Keratinocyte (primary cell): ENCODE results near the gene TPSAB1. TPM values are rescaled to one million over a fixed set of nuclear protein-coding genes. Genes with fewer than 3 reads are reported as not detected.

ENCODE experiments used
- DNase-seq: peaks from one replicate; pipeline ENCODE4 v3.0.0-alpha.2; 2011; ENCODE audit warnings: low read depth, missing footprints, low spot score
- FAIRE-seq: peaks from 2 replicates; lab custom pipeline; 2011; peaks lifted over from hg19 to GRCh38; lab: Jason Lieb, UNC
- H2AFZ ChIP-seq: 2 replicates; pipeline ENCODE4 v1.6.0; 2012; ENCODE audit warnings: low read length, control low read depth, inconsistent platforms; ENCODE audit not compliant: control insufficient read depth
- H3K27ac ChIP-seq: 2 replicates; pipeline ENCODE4 v1.5.1; 2011; ENCODE audit warnings: low read length; ENCODE audit not compliant: control insufficient read depth, insufficient read depth
- H3K27me3 ChIP-seq: 3 replicates; pipeline ENCODE4 v1.6.0; 2011; ENCODE audit warnings: low read length; ENCODE audit not compliant: control insufficient read depth, insufficient read depth; ENCODE audit errors: extremely low read depth
- H3K36me3 ChIP-seq, 2 experiments: 2 replicates in 1 of 2; 3 replicates in 1 of 2; pipeline ENCODE4 v1.5.1; 2011; ENCODE audit warnings: low read length in 2 of 2, mild to moderate bottlenecking in 1 of 2; ENCODE audit not compliant: control insufficient read depth in 2 of 2, insufficient read depth in 2 of 2; ENCODE audit errors: extremely low read depth in 1 of 2
- H3K4me1 ChIP-seq: 3 replicates; pipeline ENCODE4 v1.5.1; 2011; ENCODE audit warnings: low read length; ENCODE audit not compliant: control insufficient read depth, insufficient read depth; ENCODE audit errors: extremely low read depth
- H3K4me2 ChIP-seq: 3 replicates; pipeline ENCODE4 v1.6.0; 2011; ENCODE audit warnings: low read depth, low read length; ENCODE audit not compliant: control insufficient read depth, insufficient read depth; ENCODE audit errors: extremely low read depth
- H3K4me3 ChIP-seq, 3 experiments: fragments of 200-600 bp in 1 of 3; sonication (generic) in 1 of 3; 2 replicates in 2 of 3; 3 replicates in 1 of 3; pipeline ENCODE4 v1.5.1; 2011 to 2016; ENCODE audit warnings: low read length in 3 of 3, mild to moderate bottlenecking in 3 of 3, control low read depth in 2 of 3, inconsistent platforms in 1 of 3, low read depth in 1 of 3, mixed read lengths in 1 of 3, mixed run types in 1 of 3, moderate library complexity in 1 of 3; ENCODE audit not compliant: control insufficient read depth in 2 of 3, insufficient read depth in 2 of 3; ENCODE audit errors: extremely low read depth in 1 of 3
- H3K79me2 ChIP-seq: 2 replicates; pipeline ENCODE4 v1.6.0; 2012; ENCODE audit warnings: low read length; ENCODE audit not compliant: control insufficient read depth, insufficient read depth
- H3K9ac ChIP-seq: 3 replicates; pipeline ENCODE4 v1.6.0; 2011; ENCODE audit warnings: low read length; ENCODE audit not compliant: control insufficient read depth, insufficient read depth; ENCODE audit errors: extremely low read depth
- H3K9me1 ChIP-seq: 3 replicates; pipeline ENCODE4 v1.6.0; 2011; ENCODE audit warnings: low read length; ENCODE audit not compliant: control insufficient read depth, insufficient read depth; ENCODE audit errors: extremely low read depth
- H3K9me3 ChIP-seq: 2 replicates; pipeline ENCODE4 v1.5.1; 2012; ENCODE audit warnings: low read depth, low read length; ENCODE audit not compliant: control insufficient read depth
- H4K20me1 ChIP-seq: 3 replicates; pipeline ENCODE4 v1.6.0; 2011; ENCODE audit warnings: low read length; ENCODE audit not compliant: control insufficient read depth, insufficient read depth; ENCODE audit errors: extremely low read depth
- CTCF ChIP-seq, 3 experiments: IDR thresholded peaks in 1 of 3; conservative IDR thresholded peaks in 1 of 3; optimal IDR thresholded peaks in 1 of 3; 2 replicates in 2 of 3; 3 replicates in 1 of 3; pipeline versions ENCODE3 to v1.5.1; 2011; ENCODE audit warnings: low read length in 3 of 3, mild to moderate bottlenecking in 3 of 3, moderate library complexity in 2 of 3, control low read depth in 1 of 3, inconsistent platforms in 1 of 3; ENCODE audit not compliant: insufficient read depth in 2 of 3; ENCODE audit errors: extremely low read depth in 1 of 3
- EZH2 ChIP-seq: IDR thresholded peaks from one replicate; pipeline ENCODE4 v1.6.1; 2012; ENCODE audit warnings: inconsistent platforms, mild to moderate bottlenecking, low read length, moderate library complexity
- dilution Hi-C: fragments of 300-500 bp; cut with MboI; formaldehyde crosslinking; loops from one replicate; pipeline ENCODE4 v1.7.0; 2020; ENCODE audit warnings: low sequenced_read_pairs; ENCODE audit not compliant: extremely low pct_ligation_motif_present
- polyA plus RNA-seq, 5 experiments: library from polyadenylated mRNA; depleted of rRNA in 3 of 5; stranded (reverse) in 3 of 5; stranded (forward) in 1 of 5; unstranded in 1 of 5; fragments of >200 nt; gene quantifications; 1 replicate in 1 of 5; 2 replicates in 3 of 5; 3 replicates in 1 of 5; pipeline versions ENCODE4 v1.2.1 to v1.2.3, GENCODE V29; 2011 to 2012; ENCODE audit warnings: missing spikeins in 2 of 5, low read depth in 1 of 5, low replicate concordance in 1 of 5

TPSAB1 gene
- polyA plus RNA-seq, 1 donor (not counting 4 experiments of a cell fraction or from before 2014, with no cell fraction given): not detected

GRCh38 chr16:1288813-1289476 is 48.4 kb downstream of the TPSAB1 start:
- no peak for FAIRE-seq
- Histone ChIP-seq H3K4me3 (no peak overlapping the region), H3K4me2 (no peak overlapping the region)

DNA sequence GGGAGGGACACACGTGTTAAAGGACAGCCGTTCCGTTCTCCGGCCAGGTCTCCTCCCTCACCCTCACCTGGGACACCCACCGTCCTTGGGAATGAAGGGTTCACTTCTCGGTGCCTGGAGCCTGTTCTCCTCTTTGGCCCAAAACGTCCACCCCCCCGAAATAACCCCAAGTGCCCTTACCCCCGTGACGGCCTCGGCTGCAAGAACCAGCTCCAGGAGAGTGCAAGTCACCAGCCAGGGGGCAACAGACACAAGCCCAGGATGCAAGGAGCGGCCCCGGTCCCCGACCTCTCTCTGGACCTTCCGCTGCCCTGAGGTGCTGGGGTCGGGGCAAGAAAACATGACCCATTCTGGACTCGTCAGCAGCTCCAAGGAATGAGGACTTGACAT is 49.0 kb downstream of the TPSAB1 start:
- Histone ChIP-seq H3K4me3 (no peak overlapping the region), H3K27me3 (peaks cover 59% of the 10 kb centered on the region), H4K20me1 (no peaks in the 10 kb centered on the region), H3K9me3 (no peaks in the 10 kb centered on the region), H3K79me2 (no peaks in the 10 kb centered on the region), H3K27ac (no peak overlapping the region), H3K4me1 (no peaks in the 10 kb centered on the region), H3K36me3 (no peaks in the 10 kb centered on the region), H3K4me2 (no peak overlapping the region), H2AFZ (no peak overlapping the region), H3K9ac (no peak overlapping the region), H3K9me1 (no peaks in the 10 kb centered on the region)
- FAIRE-seq: no peak
- DNase-seq: no peak
- dilution Hi-C loops: no loop called here
- TF ChIP-seq EZH2 (no peak), CTCF (optimal IDR thresholded peaks at IDR 0.05 in 1 of 3, IDR thresholded peaks at IDR 0.05 in 1 of 3, conservative IDR thresholded peaks at IDR 0.05 in 1 of 3; ENCODE audit: extremely low read depth in 1 of 3, insufficient read depth in 2 of 3, low read length in 3 of 3) (no peak)

More at GRCh38 chr16:1288813-1289476, 48.4 kb downstream of the TPSAB1 start:
- Histone ChIP-seq H3K36me3 (no peaks in the 10 kb centered on the region), H3K27ac (no peak overlapping the region), H3K9me1 (no peaks in the 10 kb centered on the region), H4K20me1 (no peaks in the 10 kb centered on the region), H3K4me1 (no peaks in the 10 kb centered on the region), H3K79me2 (no peaks in the 10 kb centered on the region), H3K9ac (no peak overlapping the region), H2AFZ (no peak overlapping the region), H3K27me3 (peaks cover 59% of the 10 kb centered on the region), H3K9me3 (no peaks in the 10 kb centered on the region)
- dilution Hi-C loops: no loop called here
- TF ChIP-seq EZH2 (peak; percentile 2), CTCF (optimal IDR thresholded peaks at IDR 0.05 in 1 of 3, IDR thresholded peaks at IDR 0.05 in 1 of 3, conservative IDR thresholded peaks at IDR 0.05 in 1 of 3; ENCODE audit: extremely low read depth in 1 of 3, insufficient read depth in 2 of 3, low read length in 3 of 3) (no peak)
- DNase-seq: no peak
